ENCODE measurements around the gene DENND1A.

- TF ChIP-seq CTCF (IDR thresholded peaks at IDR 0.05) (no peak), POLR2A (IDR thresholded peaks at IDR 0.05) (no peak)
Observed at GRCh38 chr9:123614306-123615263, 315.3 kb downstream of the DENND1A start.

All from adrenal gland (tissue), 5 donors.